DMS79 (cell line): ENCODE data around the gene GSN.
A peak's percentile ranks its signal among the peaks of the same experiment; 100 is the strongest.

Experiments
- DNase-seq: peaks from one replicate; lab custom pipeline; 2025; lab: John Stamatoyannopoulos, UW

The GSN gene

DNA sequence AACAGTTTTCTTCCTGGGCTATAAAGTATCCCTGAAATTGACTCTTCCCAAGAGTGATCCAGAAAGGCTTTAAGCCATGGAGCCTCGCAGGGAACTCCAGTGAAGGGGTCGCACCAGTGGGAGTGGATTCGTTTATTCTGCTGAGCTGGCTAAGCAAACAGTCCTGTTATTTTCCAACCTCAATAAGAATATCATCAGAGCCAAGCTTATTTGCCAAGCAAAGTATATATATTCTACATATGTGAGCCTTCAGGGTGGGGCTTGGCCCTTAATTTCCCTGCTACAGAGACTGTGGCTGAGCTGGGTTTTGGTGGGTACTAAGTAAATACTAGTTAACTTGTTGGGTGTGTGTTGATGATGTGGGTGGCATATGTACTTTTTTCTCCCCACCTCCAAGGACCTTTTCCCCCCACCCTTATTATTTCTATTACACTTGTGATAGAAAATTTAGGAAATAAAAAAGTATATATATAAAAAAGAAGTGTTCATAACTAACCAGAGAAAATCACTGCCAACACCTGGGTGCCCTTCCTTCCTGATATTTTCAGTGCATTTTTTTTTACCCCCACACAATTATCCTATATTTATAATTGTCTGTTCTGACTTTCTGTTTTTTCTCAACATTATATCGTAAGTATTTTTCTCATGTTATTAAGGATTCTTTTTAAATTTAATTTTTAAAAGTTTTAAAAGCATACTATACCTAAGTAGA, 5.3 kb downstream of the GSN start:
- DNase-seq = no peak

DNA sequence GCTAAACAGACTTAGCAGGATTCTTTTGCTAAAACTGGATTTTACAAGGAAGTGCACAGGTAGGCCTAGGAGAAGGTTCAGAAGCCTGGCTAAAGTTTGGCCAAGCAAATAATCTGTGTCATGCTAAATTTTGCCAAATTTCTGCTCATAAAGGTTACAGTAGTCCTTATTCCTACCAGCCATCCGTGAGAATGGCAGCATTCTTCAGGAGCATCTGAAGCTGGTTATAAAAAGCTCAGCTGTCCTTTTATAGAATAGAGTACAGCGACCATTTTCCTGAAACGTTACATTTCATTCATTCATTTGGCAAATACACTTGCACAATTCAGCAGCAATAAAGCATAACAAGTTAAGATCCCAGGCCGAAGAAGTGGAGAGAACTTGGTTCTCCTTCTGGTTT, 6.9 kb downstream of the GSN start:
- DNase-seq = no peak

DNA sequence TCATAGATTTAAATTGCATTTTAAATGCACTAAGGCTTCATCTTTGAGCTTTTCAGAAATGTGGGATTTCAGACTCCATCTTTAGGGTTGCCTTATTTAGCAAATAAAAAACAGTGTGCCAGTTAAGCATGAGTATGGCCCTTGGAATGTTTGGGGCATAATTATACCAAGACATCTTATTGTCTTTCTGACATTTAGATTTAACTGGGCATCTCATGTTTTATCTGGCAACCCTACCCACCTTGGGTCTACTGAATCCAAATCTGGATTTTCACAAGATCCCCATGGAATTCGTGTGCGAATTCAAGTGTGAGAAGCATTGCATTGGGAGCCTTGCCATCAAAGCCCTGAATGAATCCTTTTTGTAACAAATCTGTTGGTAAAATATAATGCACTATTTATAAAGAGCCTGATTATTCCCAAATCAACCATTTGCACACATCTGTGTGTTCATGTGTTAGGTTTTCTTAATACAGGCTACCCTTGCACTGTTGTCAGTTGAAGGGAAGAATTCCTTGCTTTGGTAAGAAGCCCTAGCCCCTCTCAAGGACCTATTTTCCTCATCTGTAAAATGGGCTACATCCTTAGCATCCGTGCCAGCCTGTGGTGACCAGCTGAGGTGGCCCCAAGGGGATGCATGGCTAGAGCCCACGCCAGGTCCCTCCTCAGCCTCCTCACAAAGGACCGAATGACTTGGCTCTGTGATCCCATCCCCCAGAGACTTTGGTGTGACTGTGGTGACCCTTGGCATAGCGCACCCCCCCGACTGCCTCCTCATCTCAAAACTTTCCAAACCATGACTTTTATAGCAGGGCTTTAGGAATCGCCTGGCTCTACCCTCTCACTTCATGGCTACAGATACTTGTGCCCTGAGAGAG, 8.1 kb downstream of the GSN start:
- no peak for DNase-seq

DNA sequence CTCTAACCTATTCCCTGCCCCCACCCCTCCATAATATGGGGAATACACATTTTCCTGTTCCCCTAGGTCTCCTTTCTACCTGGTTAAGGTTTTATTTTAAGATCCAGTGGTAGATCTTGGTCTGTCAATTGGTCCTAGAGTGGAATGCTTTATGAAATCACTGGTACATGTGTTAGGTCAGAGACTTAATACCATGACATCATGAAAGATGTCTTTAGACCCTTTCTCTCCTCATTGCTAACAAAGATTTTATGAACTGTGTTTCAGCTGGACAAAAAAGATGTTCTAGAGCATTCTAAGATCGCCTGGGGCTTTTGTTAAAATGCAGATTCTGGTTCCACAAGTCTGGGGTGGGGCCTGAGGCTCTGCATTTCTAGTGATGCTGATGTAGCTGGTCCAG, 9.1 kb downstream of the GSN start:
- no peak for DNase-seq

DNA sequence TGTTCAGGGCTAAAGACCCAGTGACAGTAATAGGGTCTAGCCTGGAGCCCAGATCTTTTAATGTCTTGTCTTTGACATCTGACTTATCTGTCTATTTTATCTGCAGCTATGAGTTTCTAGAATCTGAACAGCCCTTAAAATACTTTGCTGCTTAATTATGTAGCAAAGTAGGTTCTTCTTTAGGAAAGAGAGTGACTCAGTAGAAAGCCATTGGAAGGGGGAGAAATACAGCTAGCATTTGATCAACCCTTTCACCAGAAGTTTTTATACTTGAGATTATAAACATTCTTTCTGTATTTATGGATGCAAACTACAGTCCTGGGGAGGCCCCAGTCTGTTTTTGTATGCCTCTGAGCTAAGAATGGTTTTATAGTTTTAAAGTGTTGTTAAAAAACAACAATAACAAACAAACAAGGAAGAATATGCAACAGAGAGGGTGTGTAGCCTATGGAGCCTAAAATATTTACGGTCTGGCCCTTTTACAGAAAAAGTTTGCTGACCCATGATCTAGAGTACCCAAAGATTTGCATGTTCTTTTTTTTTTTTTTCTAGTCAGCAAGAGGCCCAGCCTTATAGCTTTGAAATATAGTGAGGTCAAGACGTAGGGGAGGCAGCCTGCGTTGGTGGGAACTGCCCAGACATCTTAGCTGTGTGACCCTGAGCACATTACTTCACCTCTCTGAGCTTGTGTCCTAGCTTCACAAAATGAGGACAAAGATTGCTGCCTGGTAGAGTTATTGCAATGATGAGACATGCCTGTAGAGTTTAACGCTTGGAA, 9.7 kb downstream of the GSN start:
- DNase-seq = no peak

DNA sequence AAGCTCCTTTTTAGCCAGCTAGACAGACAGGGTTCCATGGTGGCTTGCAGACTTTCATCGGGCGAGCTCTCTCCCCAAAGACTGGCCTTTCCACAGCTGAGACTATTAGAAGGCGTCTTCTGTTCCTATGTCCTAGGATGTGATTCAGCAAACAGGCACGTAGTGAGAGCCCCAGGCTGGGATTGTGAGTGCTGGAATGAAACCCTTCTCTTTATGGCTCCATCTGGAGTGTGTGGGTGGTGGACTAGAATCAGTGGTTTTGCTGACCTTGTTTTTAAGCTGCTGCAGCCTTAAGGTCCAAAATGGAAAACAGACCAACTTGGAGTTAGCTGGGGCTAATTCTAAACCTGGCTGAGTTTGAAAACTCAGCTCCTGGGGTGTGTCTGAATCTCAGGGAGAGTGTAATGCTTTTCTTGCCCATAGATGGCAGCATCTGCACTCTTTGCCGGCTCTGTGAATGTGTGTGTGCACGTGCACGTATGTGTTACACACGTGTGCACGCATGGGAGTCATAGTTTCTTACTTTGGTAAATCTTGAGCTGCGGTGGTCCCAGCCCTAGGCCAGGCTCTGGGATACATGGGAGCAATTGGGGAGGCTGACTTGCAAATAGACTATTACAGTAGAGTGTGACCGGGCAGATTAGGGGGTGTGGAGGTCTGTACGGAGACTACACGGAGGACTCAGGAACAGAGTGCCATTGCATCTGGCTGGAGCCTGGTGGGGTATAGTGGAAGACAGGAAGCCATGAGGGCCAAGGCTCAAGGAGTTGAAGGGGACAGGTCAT, 10.7 kb downstream of the GSN start:
- no peak for DNase-seq

DNA sequence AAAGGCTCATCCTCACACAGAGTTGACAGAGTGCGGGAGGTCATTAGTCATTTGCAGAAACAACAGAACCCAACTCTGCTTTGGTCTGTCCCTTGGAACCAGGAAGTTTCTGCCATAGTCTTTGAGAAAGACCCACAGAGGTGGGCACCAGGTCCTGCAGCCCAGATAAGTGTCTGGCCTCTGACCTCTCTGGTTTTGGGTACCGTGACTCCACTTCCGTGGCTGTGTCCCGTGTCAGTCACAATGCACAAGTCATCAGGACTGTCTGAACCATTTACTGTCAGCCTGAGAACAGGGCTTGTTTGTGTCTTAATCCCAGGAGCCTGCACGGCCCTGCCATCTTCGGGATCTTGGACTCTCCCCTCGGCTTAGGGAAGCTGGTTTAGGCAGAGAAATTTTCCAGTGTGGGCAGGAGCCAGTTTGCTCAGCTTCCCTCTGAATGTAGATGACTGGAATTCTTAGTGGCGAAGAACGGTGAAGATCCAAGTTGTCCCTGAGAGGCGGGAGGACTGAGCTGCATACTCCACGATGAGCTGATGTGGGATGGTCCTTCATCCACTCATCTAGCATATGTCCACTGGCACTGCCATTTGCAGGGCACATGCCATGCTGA, 11.9 kb downstream of the GSN start:
- DNase-seq = no peak

DNA sequence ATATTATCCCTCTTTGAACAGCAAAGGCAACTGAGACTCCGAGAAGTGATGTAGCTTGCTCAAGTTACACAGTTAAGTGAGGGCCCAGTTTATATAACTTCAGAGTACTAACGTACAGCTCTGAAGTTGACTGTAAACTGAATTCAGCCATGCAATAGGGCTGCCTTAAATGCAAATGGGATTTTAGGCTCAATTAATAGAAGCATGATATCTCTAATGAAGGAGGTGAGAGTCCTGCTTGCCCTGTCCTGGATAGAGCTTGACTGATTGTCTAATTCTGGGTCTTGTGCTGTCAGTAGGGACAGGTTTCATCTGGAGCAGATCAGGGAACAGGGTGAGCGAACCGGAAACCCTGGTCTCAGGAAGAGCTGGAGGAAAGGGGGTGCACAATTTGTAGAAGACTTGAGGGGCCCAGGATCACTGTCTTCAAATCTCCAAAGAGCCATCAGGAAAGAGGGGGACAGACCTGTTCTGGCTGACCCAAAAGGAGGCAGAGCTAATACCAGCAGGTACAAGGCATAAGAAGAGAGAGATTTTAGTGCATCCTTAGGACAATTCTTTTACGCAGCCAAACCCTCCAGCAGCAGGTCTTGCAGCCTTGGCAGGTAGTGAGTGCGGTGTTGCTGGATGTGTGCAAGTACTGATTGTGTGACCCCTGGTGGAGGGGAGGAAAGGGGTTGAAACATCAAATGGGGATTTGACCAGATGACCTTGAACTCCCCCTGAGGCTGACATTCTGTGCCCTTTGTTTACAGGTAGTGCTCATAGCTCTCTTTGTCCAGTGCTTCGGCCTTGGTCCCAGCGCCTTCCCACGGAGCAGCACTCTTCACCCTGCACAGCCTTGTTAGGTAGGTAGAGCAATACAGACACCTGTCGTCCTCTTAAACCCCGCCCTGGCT, 13.0 kb downstream of the GSN start:
- peak; percentile 64 for DNase-seq

DNA sequence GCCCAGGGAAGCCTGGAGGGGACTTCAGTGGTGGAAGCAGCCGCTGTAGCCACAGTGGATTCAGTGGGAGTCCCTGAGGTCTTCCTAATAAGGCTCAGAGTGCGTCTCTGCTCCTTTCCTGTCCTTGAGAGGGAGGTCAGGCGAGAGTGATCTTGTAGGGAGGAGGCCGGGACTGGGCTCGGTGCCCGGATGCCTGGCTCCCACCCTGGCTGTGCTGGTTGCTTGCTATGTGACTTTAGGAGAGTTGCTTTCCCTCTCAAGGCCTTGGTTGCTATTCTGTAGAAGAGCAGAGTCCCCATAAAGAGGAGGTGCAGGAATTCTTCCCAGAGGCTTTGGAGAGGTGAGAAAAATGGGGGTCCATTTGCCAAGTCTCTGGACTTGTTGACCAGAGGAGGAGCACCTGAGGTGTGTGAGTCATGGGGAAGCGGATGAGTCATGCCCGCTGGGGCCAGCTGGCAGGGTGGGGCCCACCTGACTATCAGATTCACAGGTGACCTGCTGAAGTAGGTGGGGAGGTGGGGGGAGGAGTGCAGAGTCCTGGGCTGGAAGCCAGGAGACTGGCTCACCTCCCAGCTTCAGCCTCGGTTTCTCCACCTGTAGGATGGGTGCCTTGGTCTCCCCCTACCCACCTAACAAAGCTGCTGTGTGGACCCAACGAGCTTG, 13.8 kb downstream of the GSN start:
- DNase-seq = peak; percentile 99

DNA sequence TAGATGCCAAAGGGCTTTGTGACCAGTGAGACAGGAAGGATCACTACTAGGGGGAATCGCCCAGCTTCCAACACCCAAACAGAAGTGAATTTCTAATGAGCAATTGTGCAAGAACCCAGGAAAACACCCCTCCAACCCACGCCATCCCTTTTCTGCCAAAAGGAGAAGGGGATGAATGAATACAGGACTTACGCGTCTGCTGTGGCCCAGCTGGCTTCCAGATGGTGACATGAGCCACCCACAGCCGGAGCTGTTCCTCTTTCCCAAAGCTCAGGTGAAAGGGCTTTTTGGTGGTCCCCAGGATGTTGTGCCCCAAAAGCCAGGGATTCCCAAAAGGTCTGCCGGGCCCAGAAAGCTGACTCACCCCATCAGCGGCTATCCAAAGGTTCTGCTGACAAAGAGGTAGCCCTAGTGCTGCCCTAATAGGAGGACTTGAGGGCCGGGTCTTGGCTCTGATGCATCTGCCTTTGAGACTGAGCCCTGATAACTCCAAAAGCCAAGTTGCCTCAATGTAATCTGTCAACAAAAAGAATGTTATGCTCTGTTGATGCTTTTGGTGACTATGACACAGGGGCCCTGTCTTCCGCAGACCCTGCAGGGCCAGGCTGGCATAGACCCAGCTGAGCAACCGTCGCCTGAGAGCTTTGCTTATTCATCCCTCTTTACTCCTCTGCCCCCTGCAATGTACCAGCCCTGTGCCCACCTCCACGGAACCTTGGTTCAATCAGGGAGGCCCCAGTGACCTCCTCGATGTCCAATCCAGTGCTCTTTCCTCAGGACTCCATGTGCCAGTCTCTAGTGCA, 14.5 kb downstream of the GSN start:
- DNase-seq = no peak

DNA sequence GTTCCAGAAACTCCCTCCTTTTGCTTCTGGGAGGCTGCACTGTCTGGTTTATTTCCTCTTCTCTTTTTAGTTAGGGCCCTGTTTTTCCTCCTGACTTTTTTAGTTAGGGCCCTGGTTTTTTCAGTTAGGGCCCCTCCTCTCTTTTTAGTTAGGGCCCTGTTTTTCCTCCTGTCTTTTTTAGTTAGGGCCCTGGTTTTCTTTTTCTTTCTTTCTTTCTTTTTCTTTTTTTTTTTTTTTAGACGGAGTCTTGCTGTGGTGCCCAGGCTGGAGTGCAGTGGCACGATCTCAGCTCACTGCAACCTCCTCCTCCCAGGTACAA, 15.1 kb downstream of the GSN start:
- DNase-seq = no peak

DNA sequence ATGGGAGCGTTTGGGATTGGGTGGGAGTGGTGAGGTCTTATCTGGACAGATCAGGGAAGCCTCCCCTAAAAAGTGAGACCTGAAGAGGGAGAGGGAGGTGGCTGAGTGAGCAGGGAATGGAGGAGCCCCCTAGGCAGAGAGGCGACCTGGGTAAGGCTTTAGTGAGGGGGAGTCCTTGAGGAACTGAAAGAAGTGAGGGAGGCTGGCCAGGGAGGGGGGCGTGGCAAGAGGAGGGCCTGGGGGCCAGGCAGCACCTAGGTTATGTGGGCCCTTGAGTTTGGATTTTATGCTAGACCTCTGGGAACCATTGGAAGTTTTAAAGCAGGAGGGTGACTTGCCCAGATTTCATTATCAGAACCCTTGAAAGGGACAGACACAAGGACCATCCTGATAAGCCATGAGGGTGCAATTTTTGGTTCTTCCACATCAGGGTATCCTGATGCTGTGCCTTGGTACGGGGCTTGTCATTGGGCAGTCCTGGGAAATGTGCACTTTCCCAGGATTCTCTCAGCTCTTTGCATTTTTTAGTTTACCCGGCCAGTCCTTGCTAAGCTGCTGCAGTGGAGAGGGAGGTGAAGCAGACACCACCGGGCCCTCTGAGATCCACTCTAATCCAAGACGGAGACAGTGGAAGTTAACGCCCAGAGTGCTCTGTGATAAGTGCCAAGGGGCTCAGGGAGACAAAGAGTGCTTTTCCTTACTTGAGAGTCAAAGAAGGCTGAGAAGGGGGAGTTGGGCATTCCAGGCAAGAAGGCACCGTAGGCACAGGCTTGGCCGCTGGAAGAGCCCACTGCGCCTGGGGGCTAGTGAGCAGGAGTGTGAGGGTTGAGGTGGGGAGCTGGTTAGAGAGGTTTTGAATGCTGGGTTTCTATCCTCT, 16.1 kb downstream of the GSN start:
- DNase-seq = no peak

DNA sequence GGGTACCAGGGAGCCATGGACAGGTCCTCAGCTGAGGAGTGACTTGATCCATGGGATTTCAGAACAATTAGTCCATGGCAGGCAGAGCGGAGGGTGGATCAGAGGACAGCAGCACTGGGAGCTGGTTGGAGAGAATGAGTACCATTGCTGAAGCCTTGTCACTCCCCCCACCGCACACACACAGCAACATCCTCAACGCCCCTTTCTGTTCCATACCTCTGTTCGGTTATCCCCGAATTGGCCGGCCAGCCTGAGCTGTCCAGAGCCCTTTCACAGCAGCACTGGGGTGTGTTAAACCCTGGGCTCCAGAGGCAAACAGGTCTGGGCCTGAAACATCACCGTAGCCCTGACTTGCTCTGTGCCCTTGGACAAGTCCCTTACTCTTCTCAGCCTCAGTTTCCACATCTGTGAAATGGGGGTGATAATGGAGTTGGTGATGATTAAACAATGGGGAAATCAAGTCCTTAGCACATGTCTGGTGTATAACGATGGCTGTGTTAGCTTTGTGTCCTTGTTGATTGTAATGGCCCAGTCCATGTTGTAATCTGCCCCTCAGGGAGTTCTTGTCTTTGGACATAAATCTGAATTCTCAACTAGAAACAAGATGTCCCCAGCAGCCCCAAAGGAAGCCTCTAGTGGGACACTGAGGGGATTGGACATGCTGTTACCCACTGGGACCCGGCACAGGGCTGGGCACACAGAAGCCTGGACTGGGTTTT, 16.9 kb downstream of the GSN start:
- DNase-seq = no peak

DNA sequence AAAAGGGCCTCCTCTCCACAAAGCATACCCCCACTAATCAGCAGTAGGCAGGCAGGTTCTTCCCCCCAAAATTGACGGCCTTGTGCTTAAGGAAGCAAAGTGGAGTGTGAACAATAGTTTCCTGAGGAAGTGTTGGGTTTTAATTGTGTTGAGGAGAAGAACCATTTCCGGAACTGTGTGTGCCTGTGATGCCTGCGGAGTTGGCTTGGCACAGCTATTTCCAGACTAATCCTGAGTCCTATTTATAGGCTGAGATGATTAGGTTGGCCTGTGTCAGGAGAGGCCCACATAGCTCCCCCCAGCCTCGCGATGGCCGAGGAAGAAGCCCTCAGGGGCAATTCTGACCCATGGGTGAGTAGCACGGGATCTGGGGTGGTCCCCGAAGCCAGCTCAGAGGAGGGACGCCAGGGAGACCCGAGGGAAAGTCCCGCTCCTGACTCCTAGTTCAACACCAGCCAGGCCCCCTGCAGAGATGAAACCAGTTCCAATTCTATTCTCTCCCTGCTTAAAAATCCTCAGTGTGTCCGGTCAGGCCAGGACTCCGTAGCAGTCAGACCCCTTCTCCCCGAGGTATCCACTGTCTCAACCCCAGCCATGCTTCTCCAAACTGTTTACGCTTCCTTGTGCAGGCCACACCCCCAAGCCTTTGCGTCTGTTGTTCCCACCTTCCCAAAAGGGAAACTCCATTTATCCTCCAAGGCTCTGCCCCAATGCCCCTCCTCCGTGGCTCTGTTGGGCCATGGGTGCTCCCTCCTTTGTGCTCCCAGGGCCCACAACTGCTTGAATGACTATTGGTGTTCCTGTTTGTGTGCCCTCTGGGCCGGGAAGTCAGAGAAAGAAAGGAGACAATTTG, 18.1 kb downstream of the GSN start:
- no peak for DNase-seq

DNA sequence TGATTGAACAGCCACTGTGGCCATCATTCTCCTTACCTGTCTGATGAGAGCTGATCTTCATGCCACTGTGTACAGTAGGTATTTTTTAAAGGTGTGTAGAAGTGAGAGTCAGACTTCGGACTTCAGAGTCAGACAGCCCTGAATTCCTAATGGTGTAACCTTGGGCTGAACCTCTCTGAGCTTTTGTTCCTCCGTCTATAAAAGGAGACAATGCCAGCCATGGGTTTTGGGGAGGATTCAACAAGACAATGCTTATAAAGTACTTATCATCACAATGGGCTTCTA, 18.7 kb downstream of the GSN start:
- no peak for DNase-seq

DNA sequence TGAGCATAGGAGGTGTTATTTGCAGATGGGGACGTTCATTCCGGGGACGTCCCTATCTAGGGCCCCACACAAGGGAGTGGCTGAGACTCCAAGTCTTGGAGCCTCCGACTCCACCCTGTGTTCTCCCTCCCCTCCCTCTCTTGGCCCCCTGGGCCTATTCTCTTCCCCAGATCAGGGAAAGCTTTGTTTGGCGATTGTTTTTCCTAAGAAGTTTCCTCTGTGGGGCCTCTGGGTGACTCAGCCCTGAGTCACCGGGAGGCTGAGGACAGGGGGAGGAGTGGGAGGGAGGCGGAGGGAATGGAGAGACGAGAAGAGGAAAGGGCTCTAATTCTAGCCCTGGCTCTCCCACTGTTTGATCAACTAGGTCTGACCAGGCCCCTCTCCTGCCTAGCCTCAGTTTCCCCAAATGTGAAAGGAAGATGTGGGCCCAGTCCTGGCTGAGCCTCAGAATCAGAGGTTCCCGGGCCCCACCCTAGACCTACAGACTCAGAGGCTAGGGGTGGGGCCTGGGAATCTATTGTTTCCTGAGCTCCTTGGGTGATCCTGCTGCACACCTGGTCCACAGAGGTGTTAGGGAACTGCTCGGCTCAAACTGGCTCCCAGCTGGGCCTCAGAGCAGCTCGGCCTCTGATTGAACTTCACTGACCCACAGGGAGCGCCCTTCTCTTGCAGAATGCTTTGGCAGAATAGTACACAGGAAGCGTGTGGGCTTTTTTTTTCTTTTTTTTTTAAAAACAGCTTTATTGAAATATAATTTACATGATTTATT, 19.2 kb downstream of the GSN start:
- DNase-seq = no peak
